CD4-positive, alpha-beta T cell (primary cell): ENCODE data around the gene POSTN. TPM values are rescaled to one million over a fixed set of nuclear protein-coding genes. Genes with fewer than 3 reads are reported as not detected.

ENCODE experiments used
- ATAC-seq: fragments of 200-7000 bp; cut with Tn5 transposase; one replicate; pipeline ENCODE4 v1.10.0; 2022; ENCODE audit warnings: mild to moderate bottlenecking; ENCODE audit not compliant: poor library complexity
- CTCF ChIA-PET: fragments of 350-600 bp; sonication (Branson Sonifier 250); formaldehyde crosslinking; loops from one replicate; lab custom pipeline; 2021; ENCODE audit warnings: antibody characterized with exemption, inconsistent platforms; lab: Charles Lee
- POLR2A ChIA-PET: fragments of 350-600 bp; sonication (Branson Sonifier 250); formaldehyde crosslinking; loops from one replicate; lab custom pipeline; 2021; ENCODE audit warnings: antibody characterized with exemption, inconsistent platforms; lab: Charles Lee
- DNase-seq, 14 experiments: peaks; one replicate each; pipeline ENCODE4 v3.0.0-alpha.2; 2013 to 2020; ENCODE audit warnings: mixed read lengths in 2 of 14
- H3K27ac ChIP-seq, 2 donors: one replicate each; pipeline versions ENCODE4 v1.5.1 to v1.7.0; 2013; ENCODE audit warnings: low read length in 2 of 2, low read depth in 1 of 2, mild to moderate bottlenecking in 1 of 2
- H3K27me3 ChIP-seq, 2 experiments: 1 replicate in 1 of 2; 2 replicates in 1 of 2; pipeline versions ENCODE4 v1.6.1 to v1.7.0; 2013; ENCODE audit warnings: low read length in 2 of 2, control low read depth in 1 of 2, mild to moderate bottlenecking in 1 of 2, moderate library complexity in 1 of 2; ENCODE audit not compliant: insufficient read depth in 2 of 2, control insufficient read depth in 1 of 2
- H3K36me3 ChIP-seq: one replicate; pipeline ENCODE4 v1.6.1; 2013; ENCODE audit warnings: low read length, control low read depth; ENCODE audit not compliant: insufficient read depth
- H3K4me1 ChIP-seq: one replicate; pipeline ENCODE4 v1.6.1; 2013; ENCODE audit warnings: low read length, control low read depth; ENCODE audit not compliant: insufficient read depth
- H3K4me3 ChIP-seq: one replicate; pipeline ENCODE4 v1.5.1; 2013; ENCODE audit warnings: mild to moderate bottlenecking, low read length, moderate library complexity
- H3K9me3 ChIP-seq, 2 experiments: 1 replicate in 1 of 2; 2 replicates in 1 of 2; pipeline versions ENCODE4 v1.6.1 to v1.7.0; 2013; ENCODE audit warnings: low read length in 2 of 2, mild to moderate bottlenecking in 2 of 2, control low read depth in 1 of 2, moderate library complexity in 1 of 2; ENCODE audit not compliant: control insufficient read depth in 1 of 2, insufficient read depth in 1 of 2
- H3K27ac Mint-ChIP-seq: one replicate; pipeline ENCODE4 v1.8.0; 2020; ENCODE audit warnings: mixed read lengths
- H3K27me3 Mint-ChIP-seq: one replicate; pipeline ENCODE4 v1.8.0; 2021; ENCODE audit warnings: mixed read lengths
- H3K36me3 Mint-ChIP-seq: one replicate; pipeline ENCODE4 v1.8.0; 2021; ENCODE audit warnings: low read depth, mixed read lengths
- H3K4me1 Mint-ChIP-seq: one replicate; pipeline ENCODE4 v1.8.0; 2021; ENCODE audit warnings: low read depth, mixed read lengths
- H3K4me3 Mint-ChIP-seq: one replicate; pipeline ENCODE4 v1.8.0; 2020; ENCODE audit warnings: mild to moderate bottlenecking, mixed read lengths
- H3K9me3 Mint-ChIP-seq: one replicate; pipeline ENCODE4 v1.8.0; 2020; ENCODE audit warnings: mixed read lengths
- intact Hi-C, 2 experiments: fragments of 100-400 bp; cut with DNase I in 1 of 2; cut with micrococcal nuclease in 1 of 2; formaldehyde crosslinking; loops; one replicate each; pipeline versions ENCODE4 v1.15.1 to v1.9.0; 2023 to 2025; cut with DNase I, micrococcal nuclease
- total RNA-seq, 174 experiments: library from RNA in 2 of 174; stranded (reverse) in 2 of 174; gene quantifications; one replicate each; pipeline ENCODE4 v1.2.3 and lab custom pipeline; 2021 to 2026
- TF ChIP-seq, protein P1 (sequence below): fragments of 200-600 bp; IDR thresholded peaks from one replicate; pipeline ENCODE4 v1.8.0; 2022; ENCODE audit warnings: antibody characterized with exemption, mild to moderate bottlenecking

Gene POSTN
- total RNA-seq, 2 experiments from 2014 or later: not detected

DNA sequence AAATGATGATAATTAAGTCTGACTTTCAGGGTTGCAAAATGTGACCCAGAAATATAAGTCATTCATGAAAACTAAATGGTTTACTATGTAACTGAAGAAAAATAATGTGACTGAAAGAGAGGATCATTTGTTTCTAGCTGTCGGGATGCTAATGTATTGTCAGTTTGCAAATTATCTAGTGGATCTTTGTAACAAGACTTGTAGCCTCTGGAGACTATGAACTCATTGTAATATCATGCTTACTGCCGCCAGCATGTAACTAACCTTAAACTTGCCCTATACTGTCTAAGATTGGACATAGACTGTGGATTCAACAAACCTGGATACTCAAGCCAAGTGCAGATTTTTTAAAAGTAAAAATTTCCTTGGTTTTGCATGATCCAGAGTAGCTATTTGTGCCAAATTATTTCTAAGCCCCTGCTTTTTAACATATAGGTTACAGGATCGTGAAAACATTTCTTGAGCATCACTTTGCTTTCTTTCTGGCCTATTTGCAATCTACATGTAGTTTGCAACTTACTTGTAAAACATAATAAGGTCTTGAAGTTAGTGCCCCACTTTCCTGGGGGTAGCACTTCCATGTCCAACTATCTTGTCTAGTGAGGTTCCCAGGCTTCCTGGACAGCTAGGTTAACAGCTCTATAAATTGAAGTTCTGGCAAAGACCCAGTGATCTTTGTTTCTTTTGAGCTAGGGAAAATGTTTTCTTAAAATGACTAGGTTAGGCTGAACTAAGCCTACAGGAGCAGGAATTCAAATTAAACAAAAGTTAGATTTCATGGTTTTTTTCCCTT, 3.3 kb upstream of the POSTN start:
- ChIA-PET CTCF (no interaction called here), POLR2A (no interaction called here)
- TF ChIP-seq, protein P1, sequence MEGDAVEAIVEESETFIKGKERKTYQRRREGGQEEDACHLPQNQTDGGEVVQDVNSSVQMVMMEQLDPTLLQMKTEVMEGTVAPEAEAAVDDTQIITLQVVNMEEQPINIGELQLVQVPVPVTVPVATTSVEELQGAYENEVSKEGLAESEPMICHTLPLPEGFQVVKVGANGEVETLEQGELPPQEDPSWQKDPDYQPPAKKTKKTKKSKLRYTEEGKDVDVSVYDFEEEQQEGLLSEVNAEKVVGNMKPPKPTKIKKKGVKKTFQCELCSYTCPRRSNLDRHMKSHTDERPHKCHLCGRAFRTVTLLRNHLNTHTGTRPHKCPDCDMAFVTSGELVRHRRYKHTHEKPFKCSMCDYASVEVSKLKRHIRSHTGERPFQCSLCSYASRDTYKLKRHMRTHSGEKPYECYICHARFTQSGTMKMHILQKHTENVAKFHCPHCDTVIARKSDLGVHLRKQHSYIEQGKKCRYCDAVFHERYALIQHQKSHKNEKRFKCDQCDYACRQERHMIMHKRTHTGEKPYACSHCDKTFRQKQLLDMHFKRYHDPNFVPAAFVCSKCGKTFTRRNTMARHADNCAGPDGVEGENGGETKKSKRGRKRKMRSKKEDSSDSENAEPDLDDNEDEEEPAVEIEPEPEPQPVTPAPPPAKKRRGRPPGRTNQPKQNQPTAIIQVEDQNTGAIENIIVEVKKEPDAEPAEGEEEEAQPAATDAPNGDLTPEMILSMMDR: no peak
- Histone ChIP-seq H3K27me3 (no peaks in the 10 kb centered on the region), H3K4me1 (no peaks in the 10 kb centered on the region), H3K4me3 (no peak overlapping the region), H3K27ac (no peak overlapping the region), H3K9me3 (no peaks in the 10 kb centered on the region), H3K36me3 (no peaks in the 10 kb centered on the region)
- Mint-ChIP-seq H3K4me1 (no peaks in the 10 kb centered on the region), H3K27me3 (no peaks in the 10 kb centered on the region), H3K27ac (no peak overlapping the region), H3K4me3 (no peak overlapping the region), H3K36me3 (no peaks in the 10 kb centered on the region), H3K9me3 (no peaks in the 10 kb centered on the region)
- DNase-seq: no peak
- no peak for ATAC-seq
- intact Hi-C loops: no loop called here

DNA sequence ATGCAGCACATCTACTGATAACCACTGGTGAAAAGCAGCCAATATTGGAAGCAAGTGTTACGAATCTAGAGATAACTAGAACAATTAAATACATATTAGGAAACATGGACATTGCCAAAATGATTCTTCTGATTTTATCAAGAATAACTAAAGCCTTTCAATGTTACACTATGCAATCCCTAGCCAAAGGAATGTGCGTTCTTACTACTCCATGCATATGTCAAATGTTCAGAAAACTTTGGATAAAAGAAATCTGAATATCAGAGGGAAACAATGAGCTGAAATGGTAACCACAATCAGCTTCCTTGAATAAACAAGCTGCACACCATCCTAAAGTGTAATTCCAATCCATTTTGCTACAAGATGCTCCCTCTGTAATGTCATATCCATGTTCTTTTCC, 951 bp upstream of the POSTN start:
- H3K9me3 ChIP-seq: no peaks in the 10 kb centered on the region
- Mint-ChIP-seq H3K4me1 (no peaks in the 10 kb centered on the region), H3K27ac (no peak overlapping the region), H3K9me3 (no peaks in the 10 kb centered on the region), H3K27me3 (no peaks in the 10 kb centered on the region), H3K4me3 (no peak overlapping the region), H3K36me3 (no peaks in the 10 kb centered on the region)
- TF ChIP-seq, protein P1: no peak
- no peak overlapping the region for H3K27ac ChIP-seq
- H3K4me3 ChIP-seq: no peak overlapping the region
- DNase-seq (no peak), ATAC-seq (no peak)
- intact Hi-C loops: no loop called here
- CTCF ChIA-PET: no interaction called here
- H3K4me1 ChIP-seq: no peaks in the 10 kb centered on the region
- H3K36me3 ChIP-seq: no peaks in the 10 kb centered on the region
- H3K27me3 ChIP-seq: no peaks in the 10 kb centered on the region
- POLR2A ChIA-PET: no interaction called here

DNA sequence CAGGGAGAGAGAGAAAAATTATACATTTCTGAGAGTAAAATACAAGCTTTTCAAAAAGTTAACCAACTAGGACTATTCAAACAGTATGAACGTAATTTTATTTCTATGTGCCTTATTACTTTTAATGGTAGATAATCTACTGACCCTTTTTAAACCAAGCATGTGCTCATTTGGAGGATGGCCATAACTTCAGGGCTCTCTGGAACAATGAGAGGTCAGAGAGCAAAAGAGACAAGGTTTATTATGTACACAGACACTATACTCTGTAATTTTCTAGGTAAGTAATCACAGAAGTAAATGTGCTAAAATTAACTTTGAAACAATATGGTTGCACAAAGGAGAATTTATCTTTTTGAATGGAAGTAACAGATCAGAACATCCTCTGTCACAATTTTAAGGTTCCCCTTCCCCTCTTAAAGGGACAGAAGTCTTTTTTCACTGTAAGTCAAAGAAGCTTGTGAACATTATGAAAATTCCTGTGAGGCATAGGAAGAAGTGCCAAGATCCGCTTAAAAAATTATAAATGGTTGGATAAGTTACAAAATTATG, 1.0 kb downstream of the POSTN start:
- Histone ChIP-seq H3K4me3 (no peak overlapping the region), H3K27me3 (no peaks in the 10 kb centered on the region), H3K9me3 (no peaks in the 10 kb centered on the region), H3K4me1 (no peaks in the 10 kb centered on the region), H3K36me3 (no peaks in the 10 kb centered on the region), H3K27ac (no peak overlapping the region)
- TF ChIP-seq, protein P1: no peak
- H3K4me1 Mint-ChIP-seq: no peaks in the 10 kb centered on the region
- H3K4me3 Mint-ChIP-seq: no peak overlapping the region
- POLR2A ChIA-PET: no interaction called here
- intact Hi-C loops: no loop called here
- no peak overlapping the region for H3K27ac Mint-ChIP-seq
- H3K27me3 Mint-ChIP-seq: no peaks in the 10 kb centered on the region
- DNase-seq (no peak), ATAC-seq (no peak)
- CTCF ChIA-PET: no interaction called here
- no peaks in the 10 kb centered on the region for H3K36me3 Mint-ChIP-seq
- no peaks in the 10 kb centered on the region for H3K9me3 Mint-ChIP-seq
